Effector CD4-positive, alpha-beta T cell (primary cell): ENCODE data around the gene DES. TPM values are rescaled to one million over a fixed set of nuclear protein-coding genes. Genes with fewer than 3 reads are reported as not detected.
"Not testable (repeated sequence)": the region's sequence is repeated elsewhere in the genome, so short reads cannot be mapped to it uniquely, and the experiment has no call there.

Experiments used
- DNase-seq: peaks from one replicate; pipeline ENCODE4 v3.0.0-alpha.2; 2020
- total RNA-seq: gene quantifications from one replicate; lab custom pipeline; 2026; lab: John Stamatoyannopoulos, UW

DES gene
- total RNA-seq, result not detected

DNA sequence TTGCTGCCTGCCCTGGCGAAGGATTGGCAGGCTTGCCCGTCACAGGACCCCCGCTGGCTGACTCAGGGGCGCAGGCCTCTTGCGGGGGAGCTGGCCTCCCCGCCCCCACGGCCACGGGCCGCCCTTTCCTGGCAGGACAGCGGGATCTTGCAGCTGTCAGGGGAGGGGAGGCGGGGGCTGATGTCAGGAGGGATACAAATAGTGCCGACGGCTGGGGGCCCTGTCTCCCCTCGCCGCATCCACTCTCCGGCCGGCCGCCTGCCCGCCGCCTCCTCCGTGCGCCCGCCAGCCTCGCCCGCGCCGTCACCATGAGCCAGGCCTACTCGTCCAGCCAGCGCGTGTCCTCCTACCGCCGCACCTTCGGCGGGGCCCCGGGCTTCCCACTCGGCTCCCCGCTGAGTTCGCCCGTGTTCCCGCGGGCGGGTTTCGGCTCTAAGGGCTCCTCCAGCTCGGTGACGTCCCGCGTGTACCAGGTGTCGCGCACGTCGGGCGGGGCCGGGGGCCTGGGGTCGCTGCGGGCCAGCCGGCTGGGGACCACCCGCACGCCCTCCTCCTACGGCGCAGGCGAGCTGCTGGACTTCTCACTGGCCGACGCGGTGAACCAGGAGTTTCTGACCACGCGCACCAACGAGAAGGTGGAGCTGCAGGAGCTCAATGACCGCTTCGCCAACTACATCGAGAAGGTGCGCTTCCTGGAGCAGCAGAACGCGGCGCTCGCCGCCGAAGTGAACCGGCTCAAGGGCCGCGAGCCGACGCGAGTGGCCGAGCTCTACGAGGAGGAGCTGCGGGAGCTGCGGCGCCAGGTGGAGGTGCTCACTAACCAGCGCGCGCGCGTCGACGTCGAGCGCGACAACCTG lies at the start of gene DES:
TSS of gene DES (plus strand) at position 223 of the 857 bp plus-strand sequence. CDS start at position 309, 86 bp downstream.
- no peak for DNase-seq

DNA sequence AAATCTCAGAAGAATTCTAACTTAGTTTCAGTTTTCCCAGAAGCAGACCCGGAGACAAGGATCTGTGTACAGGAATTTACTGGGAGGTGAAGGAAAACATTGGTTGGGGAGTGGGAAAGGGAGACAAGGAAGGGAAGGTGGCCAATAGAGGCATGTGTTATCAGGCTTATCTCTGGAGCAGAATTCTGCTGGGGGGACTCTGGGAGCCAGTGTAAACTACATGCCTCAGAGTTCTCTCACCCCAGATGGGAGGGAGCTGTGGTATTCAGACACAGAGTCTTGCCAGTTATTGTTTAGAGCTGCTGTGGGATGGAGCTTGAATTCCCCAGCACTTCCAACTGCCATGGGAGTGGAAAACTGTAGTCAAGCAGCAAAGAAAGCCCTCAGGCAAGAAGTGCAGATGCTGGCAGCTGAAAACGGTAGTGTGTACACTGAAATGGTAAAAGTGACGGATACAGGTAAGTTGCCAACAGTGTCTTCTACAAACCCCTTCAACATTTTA lies 49.4 kb upstream of the DES start:
- no peak for DNase-seq

DNA sequence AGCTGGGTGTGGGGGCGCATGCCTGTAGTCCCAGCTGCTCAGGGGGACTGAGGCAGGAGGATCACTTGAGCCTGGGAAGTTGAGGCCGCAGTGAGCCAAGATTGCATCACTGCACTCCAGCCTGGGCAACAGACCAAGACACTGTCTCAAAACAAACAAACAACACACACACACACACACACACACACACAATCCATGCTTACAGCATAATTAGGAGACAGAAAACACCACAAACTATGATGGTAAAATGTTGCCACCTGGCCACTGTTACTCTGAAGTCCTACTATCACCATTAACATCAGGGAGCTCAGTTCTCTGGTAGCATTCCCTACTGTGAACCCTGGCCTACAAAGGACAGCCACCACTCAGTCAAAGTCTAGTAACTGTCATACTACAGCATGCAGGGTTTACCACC lies 48.7 kb upstream of the DES start:
- no peak for DNase-seq

DNA sequence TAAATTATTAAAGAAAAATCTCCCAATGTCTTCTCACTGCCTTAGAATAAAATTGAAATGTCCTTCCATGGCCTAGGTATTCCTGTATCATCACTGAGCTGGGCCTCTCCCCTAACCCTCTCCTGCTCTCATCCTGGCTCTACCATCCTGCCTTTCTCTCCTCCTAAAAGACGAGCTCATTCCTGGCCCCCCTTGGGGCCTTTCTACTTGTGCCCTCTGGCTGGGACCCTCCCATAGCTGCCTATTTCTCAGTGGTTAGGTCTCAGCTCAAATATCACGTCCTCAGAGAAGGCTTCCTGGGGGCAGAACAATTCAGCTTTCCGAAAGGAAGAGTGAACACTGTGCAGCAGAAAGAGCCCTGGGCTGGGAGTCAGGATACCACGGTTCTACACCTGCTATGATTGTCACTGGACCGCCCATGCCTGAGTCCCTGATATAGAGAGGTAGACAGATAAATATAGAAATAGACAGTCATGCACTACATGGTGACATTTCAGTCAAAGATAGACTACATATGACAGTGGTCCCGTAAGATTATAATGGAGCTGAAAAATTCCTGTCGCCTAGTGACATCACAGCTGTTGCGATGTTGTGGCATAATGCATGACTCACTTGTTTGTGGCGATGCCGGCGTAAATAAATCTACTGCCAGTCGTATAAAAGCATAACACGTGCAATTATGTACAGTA lies 39.9 kb upstream of the DES start:
- no peak for DNase-seq

DNA sequence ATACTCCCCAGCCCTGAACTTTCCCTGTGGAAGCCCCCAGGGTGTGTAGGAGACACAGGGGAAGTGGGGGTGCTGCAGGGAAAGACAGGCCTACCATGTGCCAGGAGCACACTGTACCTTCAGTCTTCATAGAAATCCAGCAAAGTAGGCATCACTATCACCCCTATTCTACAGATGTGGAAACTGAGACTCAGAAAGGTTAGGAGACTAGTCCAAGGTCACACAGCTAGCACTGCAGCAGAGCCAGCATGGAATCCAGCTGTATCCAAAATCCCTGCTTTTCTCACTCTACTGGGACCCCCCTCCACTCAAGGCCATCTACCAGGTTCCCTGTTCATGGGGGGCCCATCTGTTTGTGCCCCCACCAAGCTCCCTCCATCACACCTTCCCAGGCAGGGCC lies 37.3 kb upstream of the DES start:
- no peak for DNase-seq

DNA sequence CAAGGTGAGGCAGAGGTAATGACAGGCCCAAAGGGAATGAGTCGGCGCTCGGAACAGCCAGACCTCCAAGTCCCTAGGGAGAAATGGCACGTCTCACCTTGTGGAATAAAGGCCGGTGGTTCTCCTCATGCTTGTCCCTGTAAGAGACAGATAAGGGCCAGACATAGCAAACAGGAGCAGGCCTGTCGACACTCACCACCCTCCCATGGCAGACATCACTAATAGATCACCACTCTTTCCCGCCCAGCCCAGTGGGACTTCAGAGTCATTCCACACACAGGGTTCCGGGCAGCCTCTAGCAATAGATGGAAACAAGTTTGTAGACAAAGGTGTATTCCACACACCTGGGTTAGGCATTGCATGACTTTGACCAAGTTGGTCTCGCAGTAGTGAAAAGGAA lies 36.7 kb upstream of the DES start:
- DNase-seq, result no peak

DNA sequence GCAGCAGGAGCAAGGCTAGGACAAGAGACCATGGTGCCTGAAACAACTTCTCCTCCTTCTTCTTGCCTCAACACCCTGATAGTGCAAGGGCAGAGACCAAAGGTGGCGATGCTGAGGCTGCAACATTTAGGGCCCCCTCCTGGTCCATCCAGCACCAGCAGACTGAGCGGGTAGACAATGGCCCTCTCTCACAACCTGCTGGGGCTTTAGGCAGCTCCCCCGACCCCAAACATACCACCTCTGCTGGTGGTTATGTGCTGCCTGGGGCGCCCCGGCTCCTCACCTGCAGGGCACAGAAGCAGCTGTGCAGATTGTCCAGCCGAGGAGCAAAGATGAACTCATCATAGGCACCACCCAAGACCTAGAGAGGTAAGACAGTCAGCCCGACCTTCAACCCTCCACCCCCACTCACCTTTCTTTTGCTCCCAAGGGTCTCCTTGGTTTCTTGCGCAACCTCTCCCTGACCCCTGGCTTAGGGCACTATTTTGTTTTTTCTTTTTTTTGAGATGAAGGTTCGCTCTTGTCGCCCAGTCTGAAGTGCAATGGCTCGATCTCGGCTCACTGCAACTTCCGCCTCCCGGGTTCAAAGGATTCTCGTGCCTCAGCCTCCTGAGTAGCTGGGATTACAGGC lies 34.0 kb upstream of the DES start:
- no peak for DNase-seq

DNA sequence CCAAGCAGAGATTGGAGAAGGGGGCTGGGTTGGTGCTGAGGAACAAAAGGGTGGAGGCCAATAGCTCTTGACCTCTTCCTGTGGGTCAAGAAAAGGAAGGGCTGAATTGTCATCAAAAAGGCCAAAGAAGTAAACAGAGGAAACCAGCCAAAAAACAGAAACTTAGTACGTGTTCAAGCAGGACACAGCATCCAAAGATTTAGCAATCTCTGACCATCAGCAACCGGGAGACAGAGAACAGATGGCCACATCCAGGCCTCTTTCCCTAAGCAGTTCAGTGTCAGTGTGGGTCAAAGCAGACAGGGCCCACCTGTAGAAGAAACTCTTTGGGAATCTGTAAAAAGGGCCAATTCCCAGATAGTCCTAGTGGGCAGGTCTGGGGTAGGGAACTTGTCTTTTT lies 33.3 kb upstream of the DES start:
- DNase-seq, result no peak

DNA sequence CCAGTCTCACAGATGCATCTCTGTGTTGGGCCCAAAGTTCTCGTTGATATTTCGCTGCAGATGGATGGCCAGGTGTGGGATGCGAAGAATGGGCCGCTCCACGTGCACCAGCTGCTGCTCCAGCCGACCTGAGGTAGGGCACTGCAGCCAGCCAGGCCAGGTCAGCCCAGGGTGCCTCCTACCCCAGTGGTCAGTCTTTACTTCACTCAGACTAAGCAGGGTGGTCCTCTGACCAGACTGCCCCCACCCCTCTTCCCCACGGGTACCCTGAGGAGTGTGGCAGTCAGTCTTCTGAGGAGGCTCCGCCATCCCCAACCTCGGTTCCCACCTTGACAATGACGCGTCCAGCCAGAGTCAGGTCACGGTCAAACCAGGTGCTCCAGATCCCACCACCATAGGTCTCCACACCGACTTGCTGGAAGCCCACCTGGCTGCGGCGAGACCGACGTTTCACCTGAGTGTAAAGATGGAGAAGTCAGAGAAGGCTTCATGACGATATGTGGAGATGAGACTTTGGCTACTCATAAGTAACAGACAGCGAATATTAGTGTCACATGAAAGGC lies 32.1 kb upstream of the DES start:
- DNase-seq, result no peak

DNA sequence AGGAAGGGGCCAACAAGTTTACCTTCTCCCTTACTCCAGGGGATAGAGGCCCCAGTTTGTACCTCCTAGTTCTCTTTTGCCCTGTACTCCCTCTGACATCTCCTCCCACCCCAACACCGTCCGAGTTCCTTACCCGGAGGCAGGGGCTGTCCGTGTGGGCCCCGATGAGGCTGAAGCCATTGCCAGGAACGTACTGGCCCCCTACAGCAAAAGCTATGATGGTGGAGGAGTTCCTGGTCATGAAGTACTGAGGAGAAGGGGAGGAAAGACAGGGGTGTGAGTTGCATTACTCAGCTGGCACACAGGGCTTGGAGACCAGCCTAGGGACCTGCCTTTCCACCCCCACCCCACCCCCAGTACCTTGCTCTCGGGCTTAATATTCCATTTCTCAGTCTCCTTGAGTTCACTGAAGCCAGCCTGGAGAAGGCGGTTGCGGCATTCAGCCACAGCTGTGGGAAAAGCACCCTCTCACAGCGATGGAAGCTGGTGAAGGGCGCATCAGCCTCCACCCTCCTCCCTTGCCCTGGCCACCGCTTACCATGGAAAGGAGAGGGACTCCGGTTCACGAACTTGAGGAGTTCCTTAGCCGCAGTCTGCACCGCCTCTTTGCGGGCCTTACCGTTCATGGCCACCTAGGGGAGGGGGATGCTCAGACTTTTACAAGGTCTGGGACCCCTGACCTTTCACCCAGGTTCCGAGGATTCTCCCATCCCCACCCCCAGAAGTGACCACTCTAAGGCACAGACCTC lies 31.5 kb upstream of the DES start:
- DNase-seq, result no peak

DNA sequence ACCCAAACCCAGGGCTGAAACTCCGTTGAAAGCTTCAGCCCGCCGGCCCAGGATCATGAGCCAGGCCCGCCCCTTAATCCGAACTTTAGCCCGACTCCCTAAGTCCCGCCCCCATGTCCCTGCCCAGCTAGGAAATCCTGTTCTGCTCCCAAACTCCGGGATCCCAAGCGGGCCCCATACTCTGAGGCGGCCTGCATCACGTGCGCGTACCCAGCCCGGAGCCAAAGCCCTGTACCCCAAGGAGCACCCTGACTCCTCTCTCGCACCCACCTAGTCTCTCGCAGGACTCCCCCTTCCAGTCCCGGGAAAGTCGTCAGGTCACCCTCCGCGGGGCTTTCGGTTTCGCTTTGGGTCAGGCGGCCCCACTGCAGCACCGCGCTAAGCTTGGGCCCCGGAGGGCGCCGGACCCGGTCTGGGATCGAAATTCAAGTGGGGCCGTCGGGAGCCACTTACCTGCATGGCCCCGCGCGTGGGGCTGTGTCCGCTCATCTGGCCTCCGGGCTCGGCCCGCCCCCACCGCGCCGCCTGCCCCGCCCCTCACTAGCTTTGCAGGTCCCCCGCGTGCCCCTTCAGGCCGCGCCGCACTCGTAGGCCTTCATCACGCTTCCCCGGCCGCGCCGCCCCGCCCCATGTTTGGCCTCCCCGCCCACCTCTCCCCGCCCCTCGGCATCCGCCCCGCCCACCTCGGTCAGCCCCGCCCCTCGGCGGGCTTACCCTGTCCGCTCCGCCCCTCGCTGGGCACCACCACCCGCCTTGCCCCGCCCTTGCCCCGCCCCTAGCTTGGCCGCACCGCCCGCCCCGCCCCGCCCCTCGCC lies 30.7 kb upstream of the DES start, which contains the start of gene DNPEP:
TSS of gene DNPEP (minus strand) at position 607 of the 815 bp plus-strand sequence. CDS start at position 489, 118 bp downstream.
- DNase-seq, result peak; percentile 94

DNA sequence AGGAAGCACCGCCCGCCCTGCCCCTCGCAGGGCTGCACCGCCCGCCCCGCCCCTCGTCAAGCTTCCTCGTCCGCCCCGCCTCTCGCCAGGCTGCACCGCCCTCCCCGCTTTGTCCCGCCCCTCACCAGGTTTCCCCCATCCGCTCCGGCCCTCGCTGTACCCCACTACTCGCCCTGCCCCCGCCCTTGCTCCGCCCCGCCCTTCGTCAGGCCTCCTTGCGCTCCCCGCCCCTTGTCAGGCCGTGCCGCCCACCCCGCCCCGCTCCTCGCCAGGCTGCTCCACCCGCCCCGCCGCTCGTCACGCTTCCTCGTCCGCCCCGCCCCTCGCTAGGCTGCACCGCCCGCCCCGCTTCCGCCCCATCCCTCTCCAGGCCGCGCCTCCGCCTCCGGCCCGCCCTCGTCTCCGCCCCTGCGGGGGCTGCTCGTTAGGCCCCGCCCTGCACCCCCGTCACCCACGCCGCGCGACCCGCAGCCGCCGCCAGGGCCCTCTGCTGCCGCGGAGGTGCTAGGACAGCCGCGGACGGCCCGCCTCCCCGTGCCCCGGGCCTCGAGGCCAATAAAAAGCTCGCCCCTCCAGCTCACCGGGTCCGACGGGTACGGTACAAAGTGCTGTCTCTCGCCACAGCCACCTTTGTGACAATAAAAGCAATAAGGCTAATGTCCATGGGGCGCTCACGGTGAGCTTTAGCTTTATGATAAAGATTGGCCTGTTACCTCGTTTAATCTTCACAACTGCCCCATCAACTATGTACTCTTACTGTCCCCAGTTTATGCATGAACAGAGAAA lies 29.9 kb upstream of the DES start:
- DNase-seq, result peak; percentile 97

DNA sequence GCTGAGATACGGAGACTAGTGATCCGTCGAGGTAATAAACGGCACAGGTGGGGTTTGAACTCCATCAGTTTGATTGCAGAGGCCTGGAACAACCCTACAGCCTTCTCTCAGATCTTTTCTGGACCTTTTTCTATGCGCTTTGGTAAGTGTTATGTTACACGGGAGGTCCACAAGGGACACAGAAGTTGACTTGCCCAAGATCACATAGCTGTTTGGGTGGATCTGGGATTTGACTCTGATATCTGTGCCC lies 29.3 kb upstream of the DES start:
- DNase-seq, result no peak

DNA sequence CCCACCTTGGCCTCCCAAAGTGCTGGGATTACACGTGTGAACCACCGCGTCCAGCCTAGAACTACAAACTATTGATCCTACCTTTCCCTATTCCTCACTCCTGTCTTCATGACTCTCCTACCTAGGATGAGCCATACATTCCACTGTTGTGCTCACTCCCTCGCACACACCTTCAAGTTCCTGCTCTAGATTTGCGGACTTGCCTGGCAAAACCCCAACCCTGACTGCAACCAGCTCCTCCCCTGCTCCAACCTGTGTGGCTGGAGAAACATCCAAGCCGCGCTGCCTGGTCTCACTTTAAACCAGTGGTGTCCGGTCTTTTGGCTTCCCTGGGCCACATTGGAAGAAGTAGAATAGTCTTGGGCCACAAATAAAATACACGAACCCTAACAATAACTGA lies 25.4 kb upstream of the DES start:
- no peak for DNase-seq

DNA sequence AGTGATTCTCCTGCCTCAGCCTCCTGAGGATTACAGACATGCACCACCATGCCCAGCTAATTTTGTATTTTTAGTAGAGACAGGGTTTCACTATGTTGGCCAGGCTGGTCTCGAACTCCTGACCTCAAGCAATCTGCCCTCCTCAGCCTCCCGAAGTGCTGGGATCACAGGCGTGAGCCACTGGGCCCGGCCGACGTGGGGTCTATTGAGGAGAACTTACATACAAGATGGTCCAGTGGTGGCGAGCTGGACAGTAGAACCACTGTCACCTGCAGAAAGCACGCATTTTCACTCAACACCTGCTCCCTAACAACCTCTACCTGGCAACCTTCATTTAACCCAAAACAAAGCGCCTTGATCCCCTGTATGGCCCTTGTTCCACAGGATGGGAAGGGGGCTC lies 23.1 kb upstream of the DES start:
- not testable (repeated sequence) for DNase-seq

DNA sequence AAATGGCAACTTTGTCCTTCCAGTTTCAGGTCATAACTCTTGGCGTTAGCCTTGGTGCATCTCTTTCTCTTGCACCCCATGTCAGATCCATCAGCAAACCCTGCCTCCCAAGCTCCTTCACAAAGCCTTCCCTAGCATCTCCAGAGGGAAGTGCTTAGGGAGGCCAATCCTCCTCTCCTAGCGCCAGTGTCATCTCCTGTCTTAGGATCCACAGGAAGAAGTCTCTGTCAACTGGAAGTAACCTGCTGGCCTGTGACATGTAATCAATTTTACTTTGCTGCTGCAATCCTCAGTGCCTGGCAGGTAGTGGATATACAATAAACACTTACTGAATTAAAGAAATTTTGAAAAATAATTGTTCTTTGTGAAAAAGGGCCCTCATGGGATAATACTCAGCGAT lies 22.6 kb upstream of the DES start:
- no peak for DNase-seq

DNA sequence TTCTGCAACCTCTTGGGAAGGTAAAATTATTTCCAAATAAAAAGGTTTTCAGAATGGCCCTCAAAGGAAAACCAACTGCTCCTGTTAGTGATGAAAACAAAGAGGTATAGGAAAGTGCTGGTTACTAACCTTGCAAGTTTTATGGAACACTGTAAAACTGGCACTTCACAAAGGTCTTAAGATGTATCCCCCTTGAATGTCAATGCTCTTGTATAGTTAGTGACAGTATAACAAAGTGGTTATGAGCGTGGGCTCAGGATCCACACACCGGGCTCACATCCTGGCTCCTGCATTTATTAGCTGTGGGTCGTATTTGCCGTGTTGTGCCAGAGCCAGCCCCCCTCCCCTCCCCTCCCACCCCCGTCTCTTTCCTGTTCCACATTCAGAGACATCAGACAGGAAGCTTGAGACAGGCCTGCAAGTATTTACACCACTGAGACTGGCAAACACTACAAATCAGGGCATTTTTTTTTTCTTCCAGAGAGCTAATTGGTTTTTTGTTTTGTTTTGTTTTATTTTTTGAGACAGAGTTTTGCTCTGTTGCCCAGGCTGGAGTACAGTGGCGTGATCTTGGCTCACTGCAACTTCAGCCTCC lies 21.2 kb upstream of the DES start:
- no peak for DNase-seq

DNA sequence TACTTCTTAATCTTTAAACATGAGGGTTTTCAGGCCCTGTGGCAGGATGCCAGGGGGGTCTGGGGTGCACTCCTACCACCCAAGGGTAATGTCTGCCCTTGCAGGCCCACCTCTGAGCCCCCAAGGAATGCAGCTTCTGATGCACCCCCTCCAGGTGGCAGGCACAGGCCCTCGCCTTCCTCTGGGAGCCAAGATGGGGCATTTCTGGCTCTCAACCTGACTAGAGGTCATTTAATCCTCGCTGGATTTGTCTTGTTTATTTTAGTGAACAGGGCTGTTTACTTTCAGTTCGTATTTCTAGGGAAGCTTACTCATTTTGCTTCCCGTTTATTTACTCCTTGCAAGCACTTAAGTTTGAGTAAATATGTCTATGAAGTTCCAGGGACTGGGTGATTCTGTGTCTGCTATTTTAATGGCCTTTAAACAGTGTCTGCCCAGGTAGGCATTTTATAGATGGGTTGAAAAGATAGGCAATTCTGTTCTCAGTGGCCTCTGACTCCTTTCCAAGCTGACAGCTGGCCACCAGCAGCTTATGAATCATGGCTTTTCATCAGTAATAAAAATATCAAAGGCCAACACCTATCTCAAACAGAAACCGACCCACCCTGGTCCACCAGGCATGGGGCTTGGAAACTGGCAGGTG lies 19.3 kb upstream of the DES start:
- DNase-seq, result no peak

DNA sequence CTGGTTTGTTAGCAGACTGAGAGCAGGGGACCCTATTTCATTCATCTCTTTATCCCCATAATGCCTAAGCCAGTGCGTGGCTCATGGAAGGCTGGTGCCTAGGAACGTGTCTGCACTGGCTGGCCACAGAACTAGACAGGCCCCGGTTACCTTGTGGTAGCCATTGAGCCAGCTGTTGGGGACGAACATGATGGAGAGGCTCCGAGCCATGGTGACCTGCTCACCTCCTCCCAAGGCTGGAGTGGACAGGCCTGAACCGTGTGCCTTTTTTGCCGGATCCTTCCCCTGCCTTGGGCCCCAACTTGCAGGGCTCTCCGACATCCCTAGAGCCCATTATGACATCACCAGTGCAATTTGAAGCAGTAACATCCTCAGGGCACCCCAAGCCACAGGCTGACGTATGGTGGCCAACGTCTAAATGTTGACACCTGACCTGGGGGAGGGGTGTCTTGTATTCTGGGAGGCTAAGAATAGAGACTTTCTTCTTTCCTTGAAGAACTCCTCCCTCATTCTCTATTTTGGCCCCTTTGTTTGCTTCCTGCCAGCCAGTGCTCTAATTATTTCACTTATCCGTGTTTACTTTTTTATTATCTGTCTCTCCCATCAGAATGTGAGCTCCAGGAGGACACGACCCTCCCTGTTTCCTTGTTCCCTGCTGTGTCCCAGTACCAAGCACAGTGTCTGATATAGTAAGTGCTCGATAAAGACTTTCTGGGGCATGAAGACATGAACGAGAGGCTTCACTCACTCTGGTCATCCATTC lies 18.3 kb upstream of the DES start:
- no peak for DNase-seq
